Colonic mucosa (tissue), 4 donors: ENCODE data around the gene NSMF. TPM values are rescaled to one million over a fixed set of nuclear protein-coding genes. Genes with fewer than 3 reads are reported as not detected.

Source experiments
- DNase-seq: peaks from one replicate; pipeline ENCODE4 v3.0.0-alpha.2; 2020
- H3K27ac ChIP-seq: fragments of 200-600 bp; one replicate; pipeline ENCODE4 v1.8.0; 2021
- H3K27me3 ChIP-seq: fragments of 200-600 bp; one replicate; pipeline ENCODE4 v1.8.0; 2021
- H3K36me3 ChIP-seq: fragments of 200-600 bp; one replicate; pipeline ENCODE4 v1.8.0; 2021
- H3K4me1 ChIP-seq: fragments of 200-600 bp; one replicate; pipeline ENCODE4 v1.8.0; 2021; ENCODE audit warnings: mild to moderate bottlenecking
- H3K4me3 ChIP-seq: fragments of 200-600 bp; one replicate; pipeline ENCODE4 v1.8.0; 2021
- H3K9ac ChIP-seq, 2 donors: one replicate each; pipeline ENCODE4 v1.7.0; 2013; ENCODE audit warnings: control low read depth in 2 of 2, low read depth in 2 of 2, low read length in 2 of 2
- H3K9me3 ChIP-seq: fragments of 200-600 bp; one replicate; pipeline ENCODE4 v1.8.0; 2021
- intact Hi-C: fragments of 100-400 bp; cut with DNase I; formaldehyde crosslinking; loops from one replicate; pipeline ENCODE4 v1.14.1; 2022
- total RNA-seq, 2 donors: library from RNA; stranded (reverse); fragmentation: NEBNext Ultra II Directional in 1 of 2; extraction: Animal tissue kit (Norgen Biotek cat#: 25700) in 1 of 2; gene quantifications; one replicate each; pipeline ENCODE4 v1.2.1, GENCODE V29; 2021
- TF ChIP-seq, protein P1 (sequence below): fragments of 200-600 bp; IDR thresholded peaks from one replicate; pipeline ENCODE4 v1.8.0; 2022; ENCODE audit warnings: antibody characterized with exemption, mild to moderate bottlenecking
- donor health status: healthy.
- donor health status: DM: no; HTN: no; CAD: no.
- donor health status: DM: no; HTN: no; CAD: no.

NSMF gene
- total RNA-seq, 2 donors from 2014 or later = 33.7 to 47.8 TPM

DNA sequence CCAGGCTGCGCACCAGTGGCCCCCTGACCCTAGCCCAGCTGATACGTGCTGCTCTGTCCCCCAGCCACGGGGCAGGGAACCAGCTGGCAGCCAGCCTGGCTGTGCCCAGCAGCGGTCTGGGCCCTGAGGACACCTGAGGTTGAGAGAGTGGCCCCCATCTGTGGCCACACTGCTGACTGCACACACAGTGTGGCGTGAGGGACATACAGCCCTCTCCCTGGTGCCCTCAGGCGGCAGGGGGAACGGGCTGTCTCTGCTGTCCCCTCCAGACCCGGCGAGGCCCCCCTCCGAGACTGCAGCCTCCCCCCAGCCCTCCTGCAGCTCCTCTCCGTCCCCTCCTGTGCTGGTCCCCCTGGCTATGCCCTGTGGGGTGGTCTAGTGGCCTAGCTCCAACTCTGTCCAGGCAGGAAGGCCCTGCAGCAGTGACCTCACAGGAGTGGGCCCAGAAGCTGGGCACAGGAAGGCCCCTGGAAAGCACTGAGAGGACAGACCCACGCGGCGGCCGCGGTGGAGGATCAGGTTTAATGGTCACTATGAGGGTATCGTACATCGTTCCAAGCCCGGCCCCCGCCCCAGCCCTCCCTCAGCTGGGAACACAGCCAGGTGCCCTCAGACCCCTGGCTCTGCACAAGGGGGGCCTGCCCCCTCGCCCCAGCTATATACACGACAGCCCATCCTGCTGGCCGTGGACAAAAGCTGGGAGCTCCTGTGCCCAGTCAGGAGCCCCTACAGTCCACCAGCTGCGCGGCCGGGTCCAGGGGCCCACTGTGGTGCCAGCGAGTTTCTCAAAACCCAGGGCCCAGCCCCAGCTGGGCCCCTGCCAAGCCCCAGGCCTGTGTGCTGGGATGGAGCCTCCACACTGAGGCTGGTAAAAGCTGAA lies 11.2 kb downstream of the NSMF start:
- TF ChIP-seq, protein P1, sequence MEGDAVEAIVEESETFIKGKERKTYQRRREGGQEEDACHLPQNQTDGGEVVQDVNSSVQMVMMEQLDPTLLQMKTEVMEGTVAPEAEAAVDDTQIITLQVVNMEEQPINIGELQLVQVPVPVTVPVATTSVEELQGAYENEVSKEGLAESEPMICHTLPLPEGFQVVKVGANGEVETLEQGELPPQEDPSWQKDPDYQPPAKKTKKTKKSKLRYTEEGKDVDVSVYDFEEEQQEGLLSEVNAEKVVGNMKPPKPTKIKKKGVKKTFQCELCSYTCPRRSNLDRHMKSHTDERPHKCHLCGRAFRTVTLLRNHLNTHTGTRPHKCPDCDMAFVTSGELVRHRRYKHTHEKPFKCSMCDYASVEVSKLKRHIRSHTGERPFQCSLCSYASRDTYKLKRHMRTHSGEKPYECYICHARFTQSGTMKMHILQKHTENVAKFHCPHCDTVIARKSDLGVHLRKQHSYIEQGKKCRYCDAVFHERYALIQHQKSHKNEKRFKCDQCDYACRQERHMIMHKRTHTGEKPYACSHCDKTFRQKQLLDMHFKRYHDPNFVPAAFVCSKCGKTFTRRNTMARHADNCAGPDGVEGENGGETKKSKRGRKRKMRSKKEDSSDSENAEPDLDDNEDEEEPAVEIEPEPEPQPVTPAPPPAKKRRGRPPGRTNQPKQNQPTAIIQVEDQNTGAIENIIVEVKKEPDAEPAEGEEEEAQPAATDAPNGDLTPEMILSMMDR = no peak
- H3K4me3 ChIP-seq = no peak overlapping the region
- no peaks in the 10 kb centered on the region for H3K27me3 ChIP-seq
- H3K4me1 ChIP-seq = peaks cover 4% of the 10 kb centered on the region
- H3K9me3 ChIP-seq = no peaks in the 10 kb centered on the region
- H3K36me3 ChIP-seq = no peaks in the 10 kb centered on the region
- no peak overlapping the region for H3K9ac ChIP-seq
- H3K27ac ChIP-seq = no peak overlapping the region
- intact Hi-C loops = no loop called here
- DNase-seq = peak; percentile 18

DNA sequence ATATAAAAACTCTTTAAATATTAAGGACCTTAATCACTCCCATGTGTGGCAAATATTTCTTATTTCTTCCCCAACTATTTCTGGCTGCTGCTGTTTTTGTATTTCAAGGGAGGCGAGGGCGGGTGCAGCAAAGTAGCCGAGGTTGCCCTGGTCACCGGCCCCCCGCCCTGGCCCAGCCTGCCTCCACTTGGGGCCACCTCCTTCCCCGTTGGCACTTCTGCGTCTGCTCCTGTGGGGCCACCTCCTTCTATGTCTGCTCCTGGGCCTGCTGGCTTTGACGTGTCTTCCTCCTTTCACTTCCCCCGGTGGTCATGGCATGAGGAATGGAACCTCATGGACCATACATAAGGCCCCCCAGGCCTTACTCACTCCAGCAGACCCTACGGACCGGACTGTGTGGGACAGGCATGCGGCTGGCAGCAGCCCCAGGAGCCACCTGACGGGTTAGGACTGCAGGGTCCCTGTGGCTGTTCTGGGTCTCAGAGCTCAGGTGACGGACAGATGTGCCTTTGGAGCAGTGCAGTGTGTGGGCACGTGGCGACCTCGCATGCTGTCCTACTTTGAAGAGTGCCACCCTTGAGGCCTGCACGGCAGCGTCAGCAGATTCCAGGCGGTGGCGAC lies 12.2 kb downstream of the NSMF start:
- intact Hi-C loops = no loop called here
- DNase-seq = no peak
- H3K9ac ChIP-seq = no peak overlapping the region
- no peak overlapping the region for H3K27ac ChIP-seq
- H3K9me3 ChIP-seq = no peaks in the 10 kb centered on the region
- peaks cover 4% of the 10 kb centered on the region for H3K4me1 ChIP-seq
- H3K4me3 ChIP-seq = no peak overlapping the region
- H3K27me3 ChIP-seq = no peaks in the 10 kb centered on the region
- no peaks in the 10 kb centered on the region for H3K36me3 ChIP-seq
- TF ChIP-seq, protein P1 = no peak

DNA sequence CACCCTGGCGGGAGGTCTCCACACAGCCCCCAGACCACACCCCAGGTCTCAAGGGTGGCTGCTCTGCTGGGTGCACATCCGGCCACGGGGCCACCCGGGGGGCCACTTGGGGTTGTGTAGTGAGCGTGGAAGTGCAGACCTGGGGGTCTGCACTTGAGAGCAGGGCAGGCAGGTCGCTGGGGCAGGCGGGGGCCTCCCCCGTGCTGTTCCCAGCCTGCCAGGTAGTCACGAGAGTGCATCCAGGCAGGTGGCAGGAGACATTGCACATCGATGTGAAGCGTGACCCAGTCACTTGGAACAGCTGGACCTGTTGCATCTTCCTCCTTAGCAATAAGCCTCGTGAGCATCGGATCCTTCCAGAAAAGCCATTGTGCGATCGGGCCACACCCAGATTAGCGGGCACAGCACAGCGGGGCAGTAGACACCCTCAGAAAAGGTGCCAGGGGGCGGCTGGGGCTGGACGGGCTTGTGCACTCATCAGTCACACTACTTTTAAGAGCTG lies 13.2 kb downstream of the NSMF start:
- no peaks in the 10 kb centered on the region for H3K27me3 ChIP-seq
- intact Hi-C loops = no loop called here
- no peaks in the 10 kb centered on the region for H3K36me3 ChIP-seq
- TF ChIP-seq, protein P1 = no peak
- H3K27ac ChIP-seq = no peak overlapping the region
- no peaks in the 10 kb centered on the region for H3K9me3 ChIP-seq
- no peak overlapping the region for H3K4me3 ChIP-seq
- peak overlapping the region in 1 of 2 donors; percentile 19 for H3K9ac ChIP-seq
- no peak for DNase-seq
- H3K4me1 ChIP-seq = peaks cover 4% of the 10 kb centered on the region

DNA sequence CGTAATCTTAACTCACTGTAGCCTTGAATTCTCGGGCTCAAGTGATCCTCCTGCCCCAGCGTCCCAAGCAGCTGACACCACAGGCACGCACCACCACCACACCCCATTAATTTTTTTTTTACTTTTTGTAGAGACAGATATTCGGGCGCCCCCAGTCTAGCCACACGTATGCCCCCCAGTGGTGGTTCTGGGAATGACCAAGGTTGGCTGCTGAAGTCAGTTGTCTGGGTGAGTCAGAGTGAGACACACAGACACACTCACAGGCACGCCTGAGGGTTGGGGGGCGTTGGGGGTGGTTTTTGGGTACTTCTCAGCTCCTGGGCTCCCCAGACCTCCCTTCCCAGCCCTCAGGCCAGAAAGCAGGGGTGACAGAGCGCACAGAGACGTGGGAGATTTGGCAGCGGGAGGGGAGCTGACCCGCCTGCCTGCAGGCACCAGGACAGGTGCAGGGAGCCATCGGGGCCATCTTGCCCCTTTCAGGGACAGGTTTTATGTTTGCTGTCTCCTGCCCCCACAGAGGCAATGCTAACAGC lies 13.8 kb downstream of the NSMF start:
- Histone ChIP-seq H3K27me3 (no peaks in the 10 kb centered on the region), H3K27ac (no peak overlapping the region), H3K36me3 (no peaks in the 10 kb centered on the region), H3K9me3 (no peaks in the 10 kb centered on the region), H3K4me3 (no peak overlapping the region), H3K9ac (peak overlapping the region in 1 of 2 donors; percentile 19), H3K4me1 (peaks cover 4% of the 10 kb centered on the region)
- TF ChIP-seq, protein P1 = peak; percentile 86
- DNase-seq = peak; percentile 93
- intact Hi-C loops = no loop called here

DNA sequence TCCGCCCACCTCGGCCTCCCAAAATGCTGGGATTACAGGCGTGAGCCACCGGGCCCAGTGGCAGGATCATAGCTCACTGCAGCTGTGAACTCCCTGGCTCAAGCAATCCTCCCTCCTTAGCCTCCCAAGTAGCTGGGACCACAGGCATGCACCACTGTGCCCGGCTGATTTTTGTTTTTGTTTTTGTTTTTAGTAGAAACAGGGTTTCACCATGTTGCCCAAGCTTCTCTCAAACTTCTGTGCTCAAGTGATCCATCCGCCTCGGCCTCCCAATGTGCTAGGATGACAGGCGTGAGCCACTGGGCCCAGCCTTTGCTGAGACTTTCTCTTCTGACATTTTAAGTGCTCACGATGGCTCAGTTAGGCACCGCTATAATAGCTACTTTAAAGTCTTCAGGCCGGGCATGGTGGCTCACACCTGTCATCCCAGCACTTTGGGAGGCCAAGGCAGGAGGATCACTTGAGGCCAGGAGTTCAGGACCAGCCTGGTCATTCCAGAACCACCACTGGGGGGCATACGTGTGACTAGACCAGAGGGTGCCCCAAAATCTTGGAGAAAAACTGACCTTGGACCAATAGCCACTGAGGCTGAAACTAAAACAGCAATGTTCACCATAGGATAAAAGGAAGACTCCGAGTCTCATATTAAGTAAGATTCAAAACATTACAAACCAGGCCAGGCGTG lies 14.9 kb downstream of the NSMF start:
- Histone ChIP-seq H3K27ac (no peak overlapping the region), H3K9me3 (no peaks in the 10 kb centered on the region), H3K4me3 (no peak overlapping the region), H3K4me1 (peaks cover 4% of the 10 kb centered on the region), H3K36me3 (no peaks in the 10 kb centered on the region), H3K27me3 (no peaks in the 10 kb centered on the region), H3K9ac (no peak overlapping the region)
- intact Hi-C loops = no loop called here
- TF ChIP-seq, protein P1 = no peak
- no peak for DNase-seq
